ENCODE measurements around the gene C1orf56.
A peak's percentile ranks its signal among the peaks of the same experiment; 100 is the strongest.

C1orf56 gene, protein sequence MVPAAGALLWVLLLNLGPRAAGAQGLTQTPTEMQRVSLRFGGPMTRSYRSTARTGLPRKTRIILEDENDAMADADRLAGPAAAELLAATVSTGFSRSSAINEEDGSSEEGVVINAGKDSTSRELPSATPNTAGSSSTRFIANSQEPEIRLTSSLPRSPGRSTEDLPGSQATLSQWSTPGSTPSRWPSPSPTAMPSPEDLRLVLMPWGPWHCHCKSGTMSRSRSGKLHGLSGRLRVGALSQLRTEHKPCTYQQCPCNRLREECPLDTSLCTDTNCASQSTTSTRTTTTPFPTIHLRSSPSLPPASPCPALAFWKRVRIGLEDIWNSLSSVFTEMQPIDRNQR

DNA sequence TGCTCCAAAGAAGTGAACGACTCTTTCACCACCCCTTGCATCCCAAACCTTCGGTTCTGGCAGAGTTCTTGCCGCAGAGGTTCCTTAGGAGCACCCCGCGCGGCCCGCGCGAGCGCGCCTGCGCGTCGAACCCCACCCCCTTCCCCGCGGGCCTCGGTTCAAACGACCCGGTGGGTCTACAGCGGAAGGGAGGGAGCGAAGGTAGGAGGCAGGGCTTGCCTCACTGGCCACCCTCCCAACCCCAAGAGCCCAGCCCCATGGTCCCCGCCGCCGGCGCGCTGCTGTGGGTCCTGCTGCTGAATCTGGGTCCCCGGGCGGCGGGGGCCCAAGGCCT is at the start of gene C1orf56:
Gene C1orf56, plus strand, starts transcription at position 161 of the 334 bp plus-strand sequence. Its CDS starts 97 bp downstream, at position 258.
- peak; percentile 58 for DNase-seq

- no peak for DNase-seq
Measured at GRCh38 chr1:150997949-150998348, 49.6 kb upstream of the C1orf56 start.

GRCh38 chr1:150999051-150999674 is 48.4 kb upstream of the C1orf56 start:
- no peak for DNase-seq

DNA sequence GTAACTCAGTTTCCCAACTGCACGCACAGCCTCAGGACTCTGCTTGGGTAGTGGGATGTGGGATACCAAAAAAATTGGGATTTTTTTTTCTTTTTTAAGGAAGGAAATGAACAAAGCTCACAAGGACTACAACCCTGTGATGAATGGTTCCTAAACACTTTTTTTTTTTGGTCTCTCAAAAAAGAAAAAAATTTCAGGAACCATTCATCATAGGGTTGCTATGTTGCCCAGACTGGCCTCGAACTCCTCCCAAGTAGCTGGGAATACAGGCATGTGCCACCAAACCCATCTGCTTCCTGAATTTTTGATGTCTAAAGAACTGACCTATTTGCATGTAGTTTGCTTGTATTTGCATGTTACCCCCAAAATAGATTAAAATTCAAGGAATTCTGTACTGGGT is 47.6 kb upstream of the C1orf56 start:
- no peak for DNase-seq

DNA sequence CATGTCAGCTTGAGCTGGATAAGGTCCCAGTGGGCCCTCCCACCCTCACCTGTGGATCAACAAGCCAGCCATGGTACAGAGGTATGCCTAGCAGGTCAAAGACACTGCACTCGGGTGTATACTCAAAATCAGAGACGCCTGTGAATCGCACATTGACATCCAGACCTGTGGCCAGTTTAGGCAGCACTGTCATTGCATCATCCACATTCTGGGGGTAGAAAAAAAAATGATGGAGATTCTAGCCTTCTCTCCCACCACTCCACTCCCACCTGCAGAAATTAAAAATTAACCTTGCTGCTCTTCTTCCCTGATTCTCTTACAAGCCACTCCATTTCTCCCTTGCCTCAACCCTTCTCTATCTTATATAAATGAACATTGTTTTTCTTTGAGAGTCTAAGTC is 47.1 kb upstream of the C1orf56 start:
- no peak for DNase-seq

- no peak for DNase-seq
Measured at GRCh38 chr1:151001602-151002001, 45.9 kb upstream of the C1orf56 start.

GRCh38 chr1:151002051-151002450 is 45.5 kb upstream of the C1orf56 start:
- DNase-seq, result no peak

GRCh38 chr1:151002611-151003010 is 44.9 kb upstream of the C1orf56 start:
- DNase-seq, result no peak

DNA sequence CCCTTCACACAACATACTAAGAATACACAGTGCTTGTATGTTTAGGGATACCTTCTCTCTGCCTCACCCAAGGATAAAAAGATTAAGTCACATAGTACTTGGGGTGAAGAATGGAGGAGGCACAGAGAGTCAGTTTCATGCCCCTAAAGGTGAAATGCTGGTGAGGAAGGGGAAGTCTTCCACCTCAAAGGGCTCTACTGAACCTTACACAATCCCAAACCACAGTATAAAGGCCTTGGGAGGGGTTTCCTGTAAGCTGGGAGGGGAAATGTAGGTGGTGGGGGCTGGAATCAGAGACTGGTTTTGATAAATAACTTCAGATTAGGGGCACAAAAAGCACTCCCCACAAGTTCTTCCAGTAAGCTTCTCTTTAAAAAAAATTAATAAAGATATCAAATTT is 44.4 kb upstream of the C1orf56 start:
- DNase-seq, result no peak

- DNase-seq, result no peak
Measured at GRCh38 chr1:151005729-151006319, 41.7 kb upstream of the C1orf56 start.

GRCh38 chr1:151006327-151007052 is 41.1 kb upstream of the C1orf56 start, which contains the start of gene MINDY1:
Gene MINDY1, minus strand, starts transcription at chr1:151006902. Its CDS starts 4,285 bp downstream, at chr1:151002617.
- DNase-seq, result peak; percentile 49

DNA sequence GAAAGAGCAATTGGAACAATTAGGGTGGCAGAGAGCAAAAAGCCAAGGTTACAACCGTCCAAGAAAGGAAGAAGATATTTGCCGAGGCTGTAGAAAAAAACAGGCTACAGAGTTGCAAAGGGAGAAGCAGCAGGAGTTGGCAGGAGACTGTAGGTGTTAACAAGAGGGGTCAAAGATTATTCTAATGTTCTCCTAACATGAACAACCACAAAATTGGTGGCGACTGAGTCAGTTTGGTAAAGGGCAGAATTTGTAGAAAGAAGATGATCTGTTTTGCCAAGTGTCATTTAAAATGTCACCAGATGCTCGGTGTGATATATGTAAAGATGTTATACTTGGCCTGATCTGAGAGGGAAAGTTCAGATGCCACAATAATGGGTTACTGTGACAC is 39.7 kb upstream of the C1orf56 start:
- no peak for DNase-seq

- DNase-seq, result peak; percentile 98
Measured at GRCh38 chr1:151008244-151009205, 39.0 kb upstream of the C1orf56 start, which contains the start of gene PRUNE1. Gene PRUNE1, plus strand, starts transcription at chr1:151008449. Its CDS starts 184 bp downstream, at chr1:151008633.

DNA sequence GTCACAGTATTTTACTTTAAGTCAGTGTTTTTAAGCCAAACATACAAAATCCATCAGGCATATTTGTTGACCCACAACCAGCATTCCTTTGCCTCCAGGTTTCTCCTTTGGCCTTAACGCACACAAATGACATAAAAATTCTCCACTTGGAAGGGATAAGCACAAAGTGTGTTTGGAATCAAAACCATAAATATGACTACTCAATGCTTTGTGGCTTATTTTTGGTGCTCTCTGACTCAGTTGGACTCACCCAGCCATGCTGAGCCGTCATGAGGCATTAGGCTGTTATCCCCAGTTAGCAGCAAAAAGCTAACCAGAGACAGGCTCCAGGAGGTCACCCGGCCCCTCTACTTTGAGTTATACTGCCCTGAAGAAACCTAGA is 38.4 kb upstream of the C1orf56 start:
- no peak for DNase-seq

GRCh38 chr1:151009674-151010345 is 37.7 kb upstream of the C1orf56 start:
- no peak for DNase-seq

DNA sequence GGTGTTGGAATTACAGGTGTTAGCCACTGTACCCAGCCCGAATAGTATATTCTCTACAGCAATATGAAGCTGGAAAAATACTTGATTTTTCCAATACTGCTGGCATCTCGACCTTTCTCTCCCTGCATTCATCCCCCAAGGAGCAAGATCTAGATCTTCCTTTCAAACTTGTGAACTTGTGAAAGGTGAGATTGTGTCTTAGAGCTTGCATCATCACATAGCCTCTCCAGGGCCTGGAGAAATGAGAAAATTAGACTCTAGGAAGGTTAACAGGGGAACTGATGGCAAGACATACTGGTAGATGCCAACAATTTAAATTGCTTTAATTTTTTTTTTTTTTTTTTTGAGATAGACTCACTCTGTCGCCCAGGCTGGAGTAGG is 37.2 kb upstream of the C1orf56 start:
- DNase-seq, result no peak

DNA sequence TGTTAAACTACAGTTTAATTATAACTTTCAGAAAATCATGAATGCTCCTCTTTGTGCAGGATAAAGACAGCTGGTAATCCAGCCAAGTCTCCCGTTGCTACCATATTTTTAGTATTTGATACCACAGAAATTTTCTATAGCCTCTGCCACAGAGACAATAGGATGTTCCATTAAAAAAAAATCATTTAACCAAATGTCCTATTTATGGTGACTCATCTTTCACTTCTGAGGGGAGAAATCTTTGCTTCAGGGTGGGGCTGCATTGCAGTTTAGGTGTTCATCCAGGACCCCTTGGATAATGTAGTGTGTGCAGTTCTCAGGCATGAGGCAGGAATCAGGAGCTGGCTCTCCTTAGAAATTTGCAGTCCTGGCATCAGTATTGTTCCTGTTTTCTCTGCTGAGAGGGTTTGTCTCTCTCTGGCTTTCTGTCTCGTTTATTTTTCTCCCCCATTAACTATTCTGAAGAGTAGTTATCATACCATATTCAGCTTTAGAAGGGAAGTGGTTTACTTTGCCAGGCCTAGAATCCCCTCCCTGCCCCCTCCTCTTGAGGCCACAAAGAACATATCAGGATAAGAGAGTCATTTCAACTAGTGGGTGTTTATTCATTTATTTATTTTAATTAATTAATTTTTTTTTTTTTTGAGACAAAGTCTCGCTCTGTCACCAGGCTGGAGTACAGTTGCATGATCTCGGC is 36.2 kb upstream of the C1orf56 start:
- no peak for DNase-seq

GRCh38 chr1:151012684-151013471 is 34.7 kb upstream of the C1orf56 start:
- DNase-seq, result no peak

DNA sequence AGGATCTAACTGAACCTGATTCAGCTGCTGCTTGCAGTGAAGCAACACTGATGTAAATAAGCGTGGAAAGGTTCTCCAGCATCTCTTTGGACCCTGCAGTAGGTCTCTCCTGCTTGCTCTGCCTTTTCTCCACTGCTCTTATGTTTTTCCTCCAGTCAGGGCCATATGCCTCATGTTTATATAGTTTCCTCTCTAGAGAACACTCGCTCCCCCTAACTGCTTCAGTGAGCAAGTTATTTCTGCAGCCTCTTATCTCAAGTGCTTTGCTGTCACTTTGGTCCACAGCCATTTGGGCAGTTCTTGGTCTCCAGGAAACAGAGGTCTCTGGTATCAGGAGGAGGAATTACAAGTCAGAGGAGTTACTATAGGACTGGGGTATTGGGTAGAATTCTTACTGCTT is 34.0 kb upstream of the C1orf56 start:
- DNase-seq, result no peak

DNA sequence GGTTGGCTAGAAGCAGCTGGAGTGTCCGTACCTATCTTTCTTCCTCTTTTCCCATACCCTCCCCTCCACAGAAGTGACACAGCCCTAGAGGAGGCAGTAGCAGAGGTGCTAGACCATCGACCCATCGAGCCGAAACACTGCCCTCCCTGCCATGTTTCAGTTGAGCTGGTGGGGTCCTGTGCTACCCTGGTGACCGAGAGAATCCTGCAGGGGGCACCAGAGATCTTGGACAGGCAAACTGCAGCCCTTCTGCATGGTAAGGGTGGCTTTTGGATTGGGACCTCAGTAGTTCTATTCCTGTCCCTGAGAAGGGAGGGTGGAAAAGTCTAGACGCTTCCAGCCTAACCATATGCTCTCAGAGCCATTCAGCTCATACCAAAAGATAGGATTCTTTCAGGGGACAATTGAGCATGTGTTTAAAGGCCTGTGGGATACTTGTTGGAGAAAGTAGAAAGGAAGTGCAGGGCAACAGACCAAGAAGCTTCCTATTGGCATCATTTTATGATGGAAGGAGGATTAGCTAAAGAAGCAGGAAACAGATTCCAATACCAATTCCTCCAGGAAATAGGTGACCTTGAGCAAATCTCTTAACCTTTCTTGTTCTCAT is 22.9 kb upstream of the C1orf56 start:
- DNase-seq, result peak; percentile 84

Data from CD4-positive, alpha-beta T cell treated with Interferon gamma for 1 hour (primary cell).